OCI-LY7 (cell line): Measurements from ENCODE around the gene TRIM29. TPM values are rescaled to one million over a fixed set of nuclear protein-coding genes. Genes with fewer than 3 reads are reported as not detected.

Experiments used
- BruUV-seq: library from RNA; stranded (reverse); fragments of 400-500 nt; replicated peaks from 2 replicates; lab custom pipeline; 2021; lab: Mats Ljungman, UMichigan
- CTCF ChIA-PET: fragments of 300-600 bp; sonication (Branson Sonifier 250); formaldehyde crosslinking; loops from one replicate; lab custom pipeline; 2022; ENCODE audit warnings: antibody characterized with exemption; ENCODE audit not compliant: unreplicated experiment; lab: Charles Lee
- POLR2A ChIA-PET: fragments of 300-600 bp; sonication (Branson Sonifier 250); formaldehyde crosslinking; loops from one replicate; lab custom pipeline; 2022; ENCODE audit warnings: antibody characterized with exemption; lab: Charles Lee
- DNase-seq: peaks from one replicate; pipeline ENCODE4 v3.0.0-alpha.2; 2015; ENCODE audit warnings: low spot score
- H2AFZ ChIP-seq: fragments of 200-600 bp; sonication (generic), shearing (Covaris generic); 2 replicates; pipeline ENCODE4 v1.6.1; 2014; ENCODE audit warnings: mild to moderate bottlenecking, antibody characterized with exemption, low read length, moderate library complexity
- H3K27ac ChIP-seq: fragments of 200-600 bp; sonication (generic); 2 replicates; pipeline ENCODE4 v1.5.1; 2014; ENCODE audit warnings: mixed run types, low read depth, mild to moderate bottlenecking, moderate library complexity, low read length, inconsistent platforms; ENCODE audit not compliant: poor library complexity, severe bottlenecking
- H3K36me3 ChIP-seq: fragments of 200-600 bp; sonication (generic); 2 replicates; pipeline ENCODE4 v1.6.1; 2014; ENCODE audit warnings: mild to moderate bottlenecking, antibody characterized with exemption, low read length, moderate library complexity, mixed read lengths; ENCODE audit not compliant: insufficient read depth
- H3K4me1 ChIP-seq: fragments of 200-600 bp; sonication (generic); 2 replicates; pipeline ENCODE4 v1.5.1; 2014; ENCODE audit warnings: mild to moderate bottlenecking, low read length; ENCODE audit not compliant: insufficient read depth, poor library complexity, severe bottlenecking
- H3K4me2 ChIP-seq: fragments of 200-600 bp; sonication (generic); 2 replicates; pipeline ENCODE4 v1.6.1; 2014; ENCODE audit warnings: mild to moderate bottlenecking, low read length
- H3K4me3 ChIP-seq: fragments of 200-600 bp; sonication (generic); 2 replicates; pipeline ENCODE4 v1.5.1; 2014; ENCODE audit warnings: mild to moderate bottlenecking, low read depth, low read length; ENCODE audit not compliant: poor library complexity, severe bottlenecking
- H3K79me2 ChIP-seq: fragments of 200-600 bp; sonication (generic); 2 replicates; pipeline ENCODE4 v1.6.1; 2016; ENCODE audit warnings: low read depth, mild to moderate bottlenecking, low read length, moderate library complexity, mixed read lengths; ENCODE audit not compliant: insufficient read depth
- H3K9me2 ChIP-seq: fragments of 200-600 bp; sonication (generic); 2 replicates; pipeline ENCODE4 v1.6.1; 2016; ENCODE audit warnings: mild to moderate bottlenecking, low read length, mixed read lengths; ENCODE audit not compliant: insufficient read depth
- H3K9me3 ChIP-seq: fragments of 200-600 bp; sonication (generic); 2 replicates; pipeline ENCODE4 v1.6.1; 2014; ENCODE audit warnings: mild to moderate bottlenecking, mixed run types, low read length, mixed read lengths
- H4K20me1 ChIP-seq: fragments of 200-600 bp; sonication (generic); 2 replicates; pipeline ENCODE4 v1.6.1; 2014; ENCODE audit warnings: mild to moderate bottlenecking, antibody characterized with exemption, low read length, moderate library complexity, mixed read lengths; ENCODE audit not compliant: insufficient read depth
- CTCF ChIP-seq: fragments of 200-600 bp; sonication (generic); conservative IDR thresholded peaks from 2 replicates; pipeline ENCODE4 v1.5.1; 2014; ENCODE audit warnings: mild to moderate bottlenecking, antibody characterized with exemption, low read length, moderate library complexity, mixed read lengths
- EZH2phosphoT487 ChIP-seq: fragments of 200-600 bp; sonication (generic); IDR thresholded peaks from 2 replicates; pipeline ENCODE4 v1.6.1; 2018; ENCODE audit warnings: low read depth, borderline replicate concordance, mild to moderate bottlenecking, mixed run types, antibody characterized with exemption, low read length, moderate library complexity, mixed read lengths
- intact Hi-C: fragments of 100-400 bp; cut with micrococcal nuclease; formaldehyde crosslinking; loops from one replicate; pipeline ENCODE4 v1.10.0; 2022; ENCODE audit not compliant: unreplicated experiment
- total RNA-seq, 2 experiments: library from RNA; depleted of rRNA in 1 of 2; stranded (reverse); fragments of >200 nt in 1 of 2; shearing (Covaris generic) in 1 of 2; gene quantifications; 2 replicates each; pipeline ENCODE4 v1.2.3, GENCODE V29; 2014 to 2022

TRIM29 gene
- total RNA-seq, 2 experiments from 2014 or later, result not detected

GRCh38 chr11:120168108-120168959 is 30.4 kb upstream of the TRIM29 start:
- H3K36me3 ChIP-seq, result no peaks in the 10 kb centered on the region
- ChIA-PET POLR2A (no interaction called here), CTCF (no interaction called here)
- no peak for TF ChIP-seq CTCF
- TF ChIP-seq EZH2phosphoT487, result no peak
- no peak overlapping the region for H3K27ac ChIP-seq
- no peak overlapping the region for H3K4me2 ChIP-seq
- no peak for DNase-seq
- no TSS peak for BruUV-seq
- intact Hi-C loops, result no loop called here
- H4K20me1 ChIP-seq, result no peaks in the 10 kb centered on the region
- no peaks in the 10 kb centered on the region for H3K9me2 ChIP-seq
- no peaks in the 10 kb centered on the region for H3K9me3 ChIP-seq
- no peak overlapping the region for H3K4me3 ChIP-seq
- no peaks in the 10 kb centered on the region for H3K4me1 ChIP-seq
- no peak overlapping the region for H2AFZ ChIP-seq
- H3K79me2 ChIP-seq, result no peaks in the 10 kb centered on the region

GRCh38 chr11:120167659-120168058 is 29.7 kb upstream of the TRIM29 start:
- intact Hi-C loops, result no loop called here
- POLR2A ChIA-PET, result no interaction called here
- BruUV-seq, result no TSS peak

More at GRCh38 chr11:120167659-120168058, 29.7 kb upstream of the TRIM29 start:
- Histone ChIP-seq H3K27ac (no peak overlapping the region), H4K20me1 (no peaks in the 10 kb centered on the region), H3K9me2 (no peaks in the 10 kb centered on the region), H2AFZ (no peak overlapping the region), H3K79me2 (no peaks in the 10 kb centered on the region), H3K9me3 (no peaks in the 10 kb centered on the region), H3K4me3 (no peak overlapping the region), H3K4me2 (no peak overlapping the region), H3K36me3 (no peaks in the 10 kb centered on the region), H3K4me1 (no peaks in the 10 kb centered on the region)
- CTCF ChIA-PET, result no interaction called here
- TF ChIP-seq EZH2phosphoT487, result no peak
- TF ChIP-seq CTCF, result no peak
- no peak for DNase-seq
